ENCODE measurements around the gene CERS2.

The CERS2 gene

GRCh38 chr1:150974580-150975478, at the start of gene CERS2:
Gene CERS2, minus strand, starts transcription at chr1:150974835. Its CDS starts 5,745 bp downstream, at chr1:150969090.
- FAIRE-seq: no peak

GRCh38 chr1:151013518-151013917, 38.9 kb upstream of the CERS2 start:
- no peak for FAIRE-seq

- FAIRE-seq: no peak
Measured at GRCh38 chr1:151012684-151013471, 38.2 kb upstream of the CERS2 start.

GRCh38 chr1:151011154-151011850, 36.7 kb upstream of the CERS2 start:
- no peak for FAIRE-seq

GRCh38 chr1:151010346-151010726, 35.7 kb upstream of the CERS2 start:
- no peak for FAIRE-seq

- FAIRE-seq: no peak
Measured at GRCh38 chr1:151009674-151010345, 35.2 kb upstream of the CERS2 start.

- FAIRE-seq: no peak
Measured at GRCh38 chr1:151009206-151009587, 34.6 kb upstream of the CERS2 start.

GRCh38 chr1:151008244-151009205, 33.9 kb upstream of the CERS2 start, which contains the start of gene PRUNE1:
Gene PRUNE1, plus strand, starts transcription at chr1:151008449. Its CDS starts 184 bp downstream, at chr1:151008633.
- FAIRE-seq: peak; percentile 64

- no peak for FAIRE-seq
Measured at GRCh38 chr1:151007853-151008243, 33.2 kb upstream of the CERS2 start.

GRCh38 chr1:151006327-151007052, 31.9 kb upstream of the CERS2 start, which contains the start of gene MINDY1:
Gene MINDY1, minus strand, starts transcription at chr1:151006902. Its CDS starts 4,285 bp downstream, at chr1:151002617.
- FAIRE-seq: no peak

- FAIRE-seq: no peak
Measured at GRCh38 chr1:151005729-151006319, 31.2 kb upstream of the CERS2 start.

- no peak for FAIRE-seq
Measured at GRCh38 chr1:151003180-151003579, 28.5 kb upstream of the CERS2 start.

- no peak for FAIRE-seq
Measured at GRCh38 chr1:151002611-151003010, 28.0 kb upstream of the CERS2 start.

GRCh38 chr1:151002051-151002450, 27.4 kb upstream of the CERS2 start:
- no peak for FAIRE-seq

- FAIRE-seq: no peak
Measured at GRCh38 chr1:151001602-151002001, 27.0 kb upstream of the CERS2 start.

GRCh38 chr1:151000408-151000807, 25.8 kb upstream of the CERS2 start:
- no peak for FAIRE-seq

GRCh38 chr1:150999926-151000325, 25.3 kb upstream of the CERS2 start:
- FAIRE-seq: no peak

GRCh38 chr1:150999051-150999674, 24.5 kb upstream of the CERS2 start:
- no peak for FAIRE-seq

- FAIRE-seq: no peak
Measured at GRCh38 chr1:150997949-150998348, 23.3 kb upstream of the CERS2 start.
